ELF-1 (cell line): ENCODE results near the gene ANKRD40.

ENCODE experiments used
- DNase-seq: peaks from one replicate; pipeline ENCODE4 v3.0.0-alpha.2; 2016; ENCODE audit warnings: low read depth, low spot score

ANKRD40 gene

DNA sequence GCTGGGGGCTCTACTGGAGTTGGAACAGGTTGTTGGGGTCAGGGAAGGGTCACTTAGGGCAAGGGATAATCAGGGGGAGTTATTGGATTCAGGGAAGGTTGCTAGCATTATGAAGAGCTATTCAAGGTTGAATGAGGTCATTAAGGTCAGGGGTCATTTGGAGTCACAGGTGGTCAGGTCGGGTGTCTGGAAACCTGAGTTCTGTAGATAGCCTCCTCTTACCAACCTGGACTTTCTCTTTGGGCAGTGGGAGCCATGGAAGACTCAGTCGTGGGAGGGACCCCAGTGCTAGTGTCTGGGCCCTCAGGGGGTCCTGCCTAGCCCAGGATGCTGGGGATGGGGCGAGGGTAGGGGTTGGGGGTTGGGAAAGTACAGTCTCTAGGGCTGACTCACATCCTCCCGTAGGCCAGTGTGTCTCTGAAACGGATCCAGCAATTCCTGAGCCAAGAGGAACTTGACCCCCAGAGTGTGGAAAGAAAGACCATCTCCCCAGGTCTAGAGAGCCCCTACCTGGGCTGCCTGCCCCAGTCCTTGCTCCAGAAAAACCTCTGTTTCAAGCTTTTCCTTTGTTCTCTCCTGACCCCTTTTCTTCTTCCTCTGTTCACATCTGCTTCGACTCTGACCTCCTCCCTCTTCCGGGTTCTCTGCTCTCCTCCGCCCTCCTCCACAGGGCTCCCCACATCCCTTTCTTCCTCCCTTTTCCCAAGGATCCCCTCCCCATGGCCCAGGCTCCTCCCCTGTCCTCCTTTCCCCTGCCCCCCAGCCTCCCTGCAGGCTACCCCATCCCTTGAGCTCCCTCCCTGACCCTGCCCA is 39.5 kb downstream of the ANKRD40 start:
- no peak for DNase-seq

DNA sequence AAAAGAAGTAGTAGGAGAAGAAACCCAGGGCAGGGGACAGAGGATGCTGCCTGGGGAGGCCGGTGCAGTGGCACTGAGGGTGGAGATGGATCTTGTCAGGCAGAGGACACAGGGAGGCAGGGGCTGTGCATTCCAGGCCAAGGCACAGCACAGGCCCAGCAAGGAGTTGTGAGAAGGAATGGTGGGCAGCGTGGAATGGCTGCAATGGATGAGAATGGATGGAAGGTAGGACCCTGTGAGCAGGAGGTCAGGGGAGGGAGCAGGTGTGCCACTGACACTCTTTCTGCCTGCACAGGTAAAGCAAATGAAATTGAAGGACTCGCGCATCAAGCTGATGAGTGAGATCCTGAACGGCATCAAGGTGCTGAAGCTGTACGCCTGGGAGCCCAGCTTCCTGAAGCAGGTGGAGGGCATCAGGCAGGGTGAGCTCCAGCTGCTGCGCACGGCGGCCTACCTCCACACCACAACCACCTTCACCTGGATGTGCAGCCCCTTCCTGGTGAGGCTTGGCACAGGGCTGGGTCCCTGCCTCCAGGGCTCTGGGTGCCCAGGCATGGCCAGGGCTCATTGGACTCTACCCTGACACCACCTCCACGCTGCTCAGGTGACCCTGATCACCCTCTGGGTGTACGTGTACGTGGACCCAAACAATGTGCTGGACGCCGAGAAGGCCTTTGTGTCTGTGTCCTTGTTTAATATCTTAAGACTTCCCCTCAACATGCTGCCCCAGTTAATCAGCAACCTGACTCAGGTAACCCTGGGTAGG is 40.3 kb downstream of the ANKRD40 start:
- no peak for DNase-seq

DNA sequence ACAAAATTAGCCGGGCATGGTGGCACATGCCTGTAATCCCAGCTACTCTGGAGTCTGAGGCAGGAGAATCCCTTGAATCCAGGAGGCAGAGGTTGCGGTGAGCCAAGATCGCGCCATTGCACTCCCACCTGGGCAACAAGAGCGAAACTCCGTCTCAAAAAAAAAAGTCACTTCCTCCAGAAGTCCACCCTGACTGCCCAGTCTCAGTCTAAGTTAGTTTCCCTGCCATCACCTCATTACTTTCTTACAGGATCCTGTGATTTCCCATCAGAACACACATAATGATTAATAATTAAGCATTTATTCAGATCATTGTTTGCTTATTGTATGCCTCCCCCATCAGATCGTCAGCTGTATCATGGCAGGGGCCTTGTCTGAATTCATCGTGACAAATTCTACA is 41.4 kb downstream of the ANKRD40 start:
- no peak for DNase-seq

DNA sequence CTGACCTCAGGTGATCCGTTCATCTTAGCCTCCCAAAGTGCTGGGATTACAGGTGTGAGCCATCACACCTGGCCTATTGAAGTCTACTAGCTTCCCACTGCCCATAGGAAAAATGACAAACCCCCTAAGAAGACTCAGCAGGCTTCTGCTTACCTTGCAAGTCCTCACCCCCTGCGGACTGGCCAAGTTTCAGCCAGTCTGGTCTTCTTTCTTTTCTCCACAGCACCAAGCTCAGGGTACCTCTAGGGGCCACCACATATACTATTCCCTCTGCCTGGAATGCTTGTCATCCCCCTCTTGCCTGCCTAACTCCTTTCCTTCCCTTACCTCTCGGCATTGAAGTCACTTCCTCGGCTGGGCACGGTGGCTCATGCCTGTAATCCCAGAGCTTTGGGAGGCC is 41.9 kb downstream of the ANKRD40 start:
- DNase-seq, result no peak

- no peak for DNase-seq
These were observed 42.8 kb downstream of the ANKRD40 start for GRCh38 chr17:50664788-50665458.

DNA sequence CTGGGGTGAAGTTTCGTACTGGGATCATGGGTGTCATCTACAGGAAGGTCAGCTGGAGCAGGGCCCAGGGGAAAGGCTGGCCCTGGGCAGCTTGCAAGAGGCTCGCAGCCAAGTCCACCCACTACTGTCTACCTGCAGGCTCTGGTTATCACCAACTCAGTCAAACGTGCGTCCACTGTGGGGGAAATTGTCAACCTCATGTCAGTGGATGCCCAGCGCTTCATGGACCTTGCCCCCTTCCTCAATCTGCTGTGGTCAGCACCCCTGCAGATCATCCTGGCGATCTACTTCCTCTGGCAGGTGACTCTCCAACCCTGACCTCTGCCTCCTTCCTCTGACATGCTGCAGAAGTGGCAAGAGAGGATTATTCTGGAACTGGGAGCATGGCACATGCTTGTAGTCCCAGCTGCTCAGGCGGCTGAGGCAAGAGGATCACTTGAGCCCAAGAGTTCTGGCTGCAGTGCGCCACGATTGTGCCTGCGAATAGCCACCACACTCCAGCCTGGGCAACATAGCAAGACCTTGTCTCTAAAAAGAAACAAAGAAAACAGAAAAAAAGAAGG is 43.8 kb downstream of the ANKRD40 start:
- no peak for DNase-seq

DNA sequence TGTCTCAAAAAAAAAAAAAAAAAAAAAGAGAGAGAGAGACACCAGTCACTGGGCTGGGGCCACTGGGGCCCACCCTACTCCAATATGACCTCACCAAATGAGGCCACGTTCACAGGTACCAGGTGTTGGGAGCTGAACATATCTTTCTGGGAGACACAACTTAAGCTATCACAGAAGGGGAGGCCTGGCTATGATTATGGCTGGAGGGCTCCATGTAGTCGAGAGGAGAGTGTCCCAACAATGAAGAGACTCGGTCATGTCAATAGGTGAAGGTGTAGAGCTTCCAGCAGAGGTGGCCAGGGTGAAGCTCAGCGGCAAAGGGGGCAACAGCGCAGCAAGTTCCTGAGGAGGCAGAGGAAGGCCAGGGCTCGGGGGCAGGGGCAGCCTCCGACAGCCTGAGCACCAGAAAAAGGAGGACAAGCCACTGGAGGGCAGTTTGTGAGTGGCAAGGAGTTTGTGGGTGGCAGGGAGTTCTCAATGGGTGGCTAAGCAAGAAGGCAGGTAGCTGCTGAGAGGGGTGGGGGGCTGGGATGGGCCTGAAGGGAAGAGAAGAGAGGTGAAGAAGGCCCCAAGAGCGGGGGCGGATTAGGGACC is 45.0 kb downstream of the ANKRD40 start:
- no peak for DNase-seq

- DNase-seq, result peak; percentile 69
These were observed 45.8 kb downstream of the ANKRD40 start for GRCh38 chr17:50661795-50662391.

DNA sequence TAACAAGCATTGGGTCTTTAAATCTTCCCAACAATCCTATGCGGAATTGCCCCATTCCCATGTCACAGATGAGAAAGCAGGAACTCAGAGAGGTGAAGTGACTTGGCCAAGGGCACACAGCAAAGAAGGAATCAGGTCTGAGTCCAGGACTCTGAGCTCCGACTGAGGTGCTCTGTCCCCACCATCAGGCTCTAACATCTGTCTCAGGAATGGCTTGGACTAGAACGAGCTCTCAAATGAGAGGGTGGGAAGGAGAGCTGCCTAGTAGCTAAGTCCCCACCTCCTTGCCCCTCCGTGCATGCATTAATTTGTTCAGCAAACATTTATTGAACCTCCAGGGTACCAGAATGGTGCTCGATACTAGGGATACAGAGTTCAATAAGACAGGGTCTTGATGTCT is 46.4 kb downstream of the ANKRD40 start:
- no peak for DNase-seq

DNA sequence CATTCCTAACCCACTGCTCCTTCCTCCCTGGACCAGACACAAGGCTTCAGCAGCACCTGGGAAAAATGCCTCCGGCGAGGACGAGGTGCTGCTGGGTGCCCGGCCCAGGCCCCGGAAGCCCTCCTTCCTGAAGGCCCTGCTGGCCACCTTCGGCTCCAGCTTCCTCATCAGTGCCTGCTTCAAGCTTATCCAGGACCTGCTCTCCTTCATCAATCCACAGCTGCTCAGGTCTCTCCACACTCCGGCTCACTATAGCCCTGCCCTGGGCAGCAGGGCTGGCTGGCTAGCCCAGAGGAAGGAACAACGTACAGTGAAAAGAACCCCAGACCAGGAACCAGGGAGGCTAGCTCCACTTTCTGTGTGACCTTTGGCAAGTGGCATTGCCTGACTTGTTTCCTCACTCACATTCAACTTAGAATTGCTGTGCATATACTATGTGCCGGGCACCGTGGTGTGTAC is 46.8 kb downstream of the ANKRD40 start:
- DNase-seq, result no peak

GRCh38 chr17:50660042-50660886 is 47.5 kb downstream of the ANKRD40 start:
- DNase-seq, result no peak

GRCh38 chr17:50659179-50659578 is 48.5 kb downstream of the ANKRD40 start:
- DNase-seq, result no peak

- DNase-seq, result no peak
These were observed 49.1 kb downstream of the ANKRD40 start for GRCh38 chr17:50658616-50659015.

DNA sequence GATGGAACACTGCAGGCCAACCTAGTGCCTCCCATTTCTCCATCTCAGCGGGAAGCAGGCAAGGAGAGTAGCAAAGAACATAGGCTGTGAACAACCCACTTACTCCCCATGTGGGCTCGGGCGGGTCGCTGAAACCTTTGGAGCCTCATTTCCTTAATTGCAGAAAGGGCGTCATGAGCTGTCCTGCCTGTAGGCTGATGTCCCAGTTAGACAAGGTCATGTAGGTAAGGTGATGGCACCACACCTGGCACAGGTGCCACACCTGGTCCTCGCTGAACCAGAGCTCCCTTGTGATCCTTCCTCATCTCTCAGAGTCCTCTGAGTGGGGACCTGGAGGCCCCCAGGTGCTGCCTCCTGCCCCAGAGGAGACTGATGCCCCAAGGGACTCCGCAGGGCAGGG is 50.1 kb downstream of the ANKRD40 start:
- no peak for DNase-seq

DNA sequence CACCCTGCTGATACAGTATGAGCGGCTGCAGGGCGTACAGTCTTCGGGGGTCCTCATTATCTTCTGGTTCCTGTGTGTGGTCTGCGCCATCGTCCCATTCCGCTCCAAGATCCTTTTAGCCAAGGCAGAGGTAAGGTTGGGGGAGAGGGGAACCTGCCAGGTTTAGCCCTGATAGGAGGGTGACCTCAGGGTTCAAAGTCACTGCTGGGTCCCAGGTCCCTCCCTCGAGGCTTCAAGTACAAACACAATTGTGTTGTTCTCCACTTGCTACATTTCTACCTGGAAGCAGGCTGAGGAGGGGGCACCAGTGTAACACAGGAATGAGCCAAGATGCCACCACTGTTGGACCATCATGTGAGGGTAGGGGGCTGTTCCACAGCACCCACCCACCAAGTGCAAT is 50.7 kb downstream of the ANKRD40 start:
- DNase-seq, result no peak

DNA sequence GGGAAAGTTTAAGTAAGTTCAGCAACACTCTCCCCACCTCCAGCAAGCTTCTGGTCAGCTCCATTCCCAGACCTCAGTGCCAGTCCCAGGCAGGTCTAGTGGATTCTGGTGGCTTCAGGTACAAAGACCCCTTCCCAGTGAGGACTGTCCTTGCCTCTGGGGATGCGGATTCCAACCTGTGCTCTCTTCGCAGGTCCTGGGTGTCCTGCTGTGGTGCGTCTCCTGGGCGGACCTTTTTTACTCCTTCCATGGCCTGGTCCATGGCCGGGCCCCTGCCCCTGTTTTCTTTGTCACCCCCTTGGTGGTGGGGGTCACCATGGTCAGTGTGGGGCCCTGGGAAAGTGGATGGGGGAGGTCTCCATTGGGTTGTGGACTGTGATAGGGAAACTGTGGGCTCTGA is 51.2 kb downstream of the ANKRD40 start:
- DNase-seq, result no peak

GRCh38 chr17:50653738-50654137 is 54.0 kb downstream of the ANKRD40 start:
- DNase-seq, result no peak

DNA sequence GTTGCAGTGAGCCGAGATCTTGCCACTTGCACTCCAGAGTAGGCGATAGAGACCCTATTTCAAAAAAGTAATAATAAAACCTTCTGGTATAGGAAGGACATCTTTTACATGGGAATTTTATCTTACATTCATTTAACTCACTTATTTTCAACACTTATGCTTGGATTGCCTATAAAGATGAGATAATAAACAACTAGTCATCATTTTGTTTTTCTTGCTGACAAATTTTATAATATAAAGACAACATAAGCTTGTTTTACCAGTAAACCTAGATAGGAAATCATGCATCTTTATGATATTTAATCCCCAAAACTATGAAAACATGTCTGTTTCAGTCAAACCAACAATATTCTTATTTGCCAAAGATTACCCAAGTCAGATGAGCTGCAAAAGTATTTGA is 56.1 kb downstream of the ANKRD40 start:
- no peak for DNase-seq

DNA sequence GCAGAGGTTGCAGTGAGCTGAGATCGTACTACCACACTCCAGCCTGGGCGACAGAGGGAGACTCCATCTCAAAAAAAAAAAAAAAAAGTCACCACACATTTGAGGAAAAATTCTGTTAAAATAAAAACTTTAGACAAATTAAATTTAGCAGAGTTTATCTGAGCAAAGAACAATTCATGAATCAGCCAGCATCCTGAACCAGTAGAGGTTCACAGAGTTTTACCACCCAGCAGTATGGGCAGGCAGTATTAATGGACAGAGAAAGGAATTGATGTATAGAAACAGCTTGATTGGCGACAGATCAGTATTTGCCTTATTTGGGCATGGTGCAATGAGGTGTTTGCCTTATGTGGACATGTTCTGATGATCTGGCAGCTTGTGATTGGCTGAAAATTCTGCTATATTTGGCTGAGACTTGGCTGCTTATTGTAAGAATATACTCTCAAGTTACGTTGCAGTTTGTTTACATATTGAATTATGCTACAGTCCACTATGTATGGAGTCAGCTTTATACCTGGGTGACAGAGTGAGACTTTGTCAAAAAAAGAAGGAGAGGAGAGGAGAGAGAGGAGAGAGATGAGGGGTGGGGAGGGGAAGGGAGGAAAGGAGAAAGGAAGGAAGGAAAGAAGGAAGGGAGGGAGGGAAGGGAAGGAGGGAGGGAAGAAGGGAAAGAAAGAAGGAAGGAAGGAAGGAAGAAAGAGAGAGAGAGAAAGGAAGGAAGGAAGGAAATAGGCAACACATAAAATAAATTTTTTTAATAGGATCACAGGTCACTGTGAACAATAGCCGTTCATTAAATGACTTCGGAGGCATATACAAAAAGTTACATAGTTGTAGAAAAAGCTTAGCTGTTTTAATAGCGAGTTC is 58.4 kb downstream of the ANKRD40 start:
- DNase-seq, result no peak
